Stimulated activated naive CD8-positive, alpha-beta T cell treated with anti-CD3 and anti-CD28 coated beads, Interleukin-15, amount 100 ng/mL, for 72 hours (primary cell): ENCODE results near the gene SPTBN4.
"Not testable (repeated sequence)": the region's sequence is repeated elsewhere in the genome, so short reads cannot be mapped to it uniquely, and the experiment has no call there.

Experiments used
- ATAC-seq: fragments of 150-1000 bp; cut with Tn5 transposase; 2 replicates; pipeline ENCODE4 v1.10.0; 2021; ENCODE audit warnings: mild to moderate bottlenecking, moderate library complexity
- DNase-seq, 2 donors: peaks; one replicate each; pipeline ENCODE4 v3.0.0; 2021 to 2022
- H3K27ac Mint-ChIP-seq, 2 donors: one replicate each; pipeline ENCODE4 v1.8.0; 2022; ENCODE audit warnings: mild to moderate bottlenecking in 2 of 2, mixed read lengths in 2 of 2, moderate library complexity in 2 of 2
- H3K27me3 Mint-ChIP-seq: one replicate; pipeline ENCODE4 v1.8.0; 2022; ENCODE audit warnings: mixed read lengths
- H3K4me1 Mint-ChIP-seq: one replicate; pipeline ENCODE4 v1.8.0; 2022; ENCODE audit warnings: mild to moderate bottlenecking, mixed read lengths
- H3K4me3 Mint-ChIP-seq, 2 donors: one replicate each; pipeline ENCODE4 v1.8.0; 2022; ENCODE audit warnings: mild to moderate bottlenecking in 2 of 2, mixed read lengths in 2 of 2, moderate library complexity in 1 of 2
- H3K9me3 Mint-ChIP-seq, 2 donors: one replicate each; pipeline ENCODE4 v1.8.0; 2022; ENCODE audit warnings: mixed read lengths in 2 of 2

The SPTBN4 gene

GRCh38 chr19:40452016-40452415 lies 14.8 kb upstream of the SPTBN4 start:
- Mint-ChIP-seq H3K27me3 (no peaks in the 10 kb centered on the region), H3K27ac (peak overlapping the region in 1 of 2 donors; percentile 10), H3K4me1 (no peaks in the 10 kb centered on the region), H3K4me3 (no peak overlapping the region), H3K9me3 (no peaks in the 10 kb centered on the region)
- no peak for ATAC-seq
- no peak for DNase-seq

- H3K4me1 Mint-ChIP-seq, result no peaks in the 10 kb centered on the region
- no peak for ATAC-seq
- H3K27ac Mint-ChIP-seq, result peak overlapping the region in 1 of 2 donors; percentile 7
- no peak overlapping the region for H3K4me3 Mint-ChIP-seq
- H3K27me3 Mint-ChIP-seq, result no peaks in the 10 kb centered on the region
- no peaks in the 10 kb centered on the region for H3K9me3 Mint-ChIP-seq
- DNase-seq, result no peak
These were observed 13.6 kb upstream of the SPTBN4 start for GRCh38 chr19:40453151-40453735.

- not testable (repeated sequence) for H3K4me1 Mint-ChIP-seq, H3K9me3 Mint-ChIP-seq, H3K27me3 Mint-ChIP-seq, ATAC-seq, DNase-seq, H3K27ac Mint-ChIP-seq, H3K4me3 Mint-ChIP-seq
These were observed 12.9 kb upstream of the SPTBN4 start for GRCh38 chr19:40453943-40454342.

GRCh38 chr19:40457048-40457447 lies 9.8 kb upstream of the SPTBN4 start:
- Mint-ChIP-seq H3K27ac (peak overlapping the region in 1 of 2 donors; percentile 89), H3K4me1 (no peaks in the 10 kb centered on the region), H3K9me3 (no peaks in the 10 kb centered on the region), H3K4me3 (no peak overlapping the region), H3K27me3 (no peaks in the 10 kb centered on the region)
- ATAC-seq, result no peak
- no peak for DNase-seq

GRCh38 chr19:40457953-40458596 lies 8.7 kb upstream of the SPTBN4 start:
- Mint-ChIP-seq H3K4me1 (no peaks in the 10 kb centered on the region), H3K4me3 (no peak overlapping the region), H3K27me3 (no peaks in the 10 kb centered on the region), H3K27ac (no peak overlapping the region), H3K9me3 (no peaks in the 10 kb centered on the region)
- DNase-seq, result no peak
- no peak for ATAC-seq

GRCh38 chr19:40458597-40458974 lies 8.2 kb upstream of the SPTBN4 start:
- H3K27ac Mint-ChIP-seq, result no peak overlapping the region
- H3K9me3 Mint-ChIP-seq, result no peaks in the 10 kb centered on the region
- DNase-seq, result no peak
- no peaks in the 10 kb centered on the region for H3K4me1 Mint-ChIP-seq
- no peak overlapping the region for H3K4me3 Mint-ChIP-seq
- H3K27me3 Mint-ChIP-seq, result no peaks in the 10 kb centered on the region
- no peak for ATAC-seq

GRCh38 chr19:40460185-40460584 lies 6.6 kb upstream of the SPTBN4 start:
- H3K4me3 Mint-ChIP-seq, result no peak overlapping the region
- no peak for DNase-seq
- no peaks in the 10 kb centered on the region for H3K9me3 Mint-ChIP-seq
- ATAC-seq, result no peak
- no peaks in the 10 kb centered on the region for H3K27me3 Mint-ChIP-seq
- peaks cover 11% of the 10 kb centered on the region for H3K4me1 Mint-ChIP-seq
- H3K27ac Mint-ChIP-seq, result no peak overlapping the region

GRCh38 chr19:40461669-40462221 lies 5.1 kb upstream of the SPTBN4 start:
- ATAC-seq, result no peak
- Mint-ChIP-seq H3K27ac (peak overlapping the region in 1 of 2 donors; percentile 49), H3K4me1 (peaks cover 27% of the 10 kb centered on the region), H3K4me3 (no peak overlapping the region), H3K9me3 (no peaks in the 10 kb centered on the region), H3K27me3 (peaks cover 7% of the 10 kb centered on the region)
- DNase-seq, result no peak

GRCh38 chr19:40463587-40464037 lies 3.2 kb upstream of the SPTBN4 start:
- DNase-seq, H3K4me3 Mint-ChIP-seq, H3K27ac Mint-ChIP-seq, H3K9me3 Mint-ChIP-seq, ATAC-seq, H3K27me3 Mint-ChIP-seq: not testable (repeated sequence)
- H3K4me1 Mint-ChIP-seq, result peaks cover 28% of the 10 kb centered on the region

- H3K4me3 Mint-ChIP-seq, result peak overlapping the region; percentile 84 to 87
- H3K9me3 Mint-ChIP-seq, result no peaks in the 10 kb centered on the region
- DNase-seq (peak; percentile 51 to 59), ATAC-seq (no peak)
- no peak overlapping the region for H3K27ac Mint-ChIP-seq
- H3K27me3 Mint-ChIP-seq, result peaks cover 9% of the 10 kb centered on the region
- H3K4me1 Mint-ChIP-seq, result peaks cover 28% of the 10 kb centered on the region
These were observed 2.5 kb upstream of the SPTBN4 start for GRCh38 chr19:40464059-40465024.

GRCh38 chr19:40465025-40465556 lies 1.7 kb upstream of the SPTBN4 start:
- Mint-ChIP-seq H3K27me3 (peaks cover 9% of the 10 kb centered on the region), H3K9me3 (no peaks in the 10 kb centered on the region), H3K27ac (peak overlapping the region; percentile 68 to 93), H3K4me1 (peaks cover 28% of the 10 kb centered on the region), H3K4me3 (peak overlapping the region; percentile 84 to 87)
- DNase-seq, result no peak
- peak; percentile 15 for ATAC-seq

GRCh38 chr19:40465557-40466218 lies 1.1 kb upstream of the SPTBN4 start, which contains the start of gene BLVRB:
Gene BLVRB, minus strand, starts transcription at chr19:40465745. Its CDS starts 57 bp downstream, at chr19:40465688.
- H3K27me3 Mint-ChIP-seq, result peaks cover 9% of the 10 kb centered on the region
- peak; percentile 99 for DNase-seq
- no peaks in the 10 kb centered on the region for H3K9me3 Mint-ChIP-seq
- peaks cover 28% of the 10 kb centered on the region for H3K4me1 Mint-ChIP-seq
- peak within 1 kb of the TSS; percentile 68 to 93 for H3K27ac Mint-ChIP-seq
- ATAC-seq, result peak; percentile 90
- peak within 1 kb of the TSS; percentile 84 to 87 for H3K4me3 Mint-ChIP-seq

GRCh38 chr19:40466219-40466984 lies 399 bp upstream of the SPTBN4 start:
- ATAC-seq (peak; percentile 82), DNase-seq (no peak)
- Mint-ChIP-seq H3K27ac (peak overlapping the region; percentile 27 to 89), H3K27me3 (peaks cover 9% of the 10 kb centered on the region), H3K4me1 (peaks cover 28% of the 10 kb centered on the region), H3K4me3 (peak overlapping the region; percentile 84 to 87), H3K9me3 (no peaks in the 10 kb centered on the region)

- ATAC-seq, result no peak
- no peak overlapping the region for H3K4me3 Mint-ChIP-seq
- no peaks in the 10 kb centered on the region for H3K9me3 Mint-ChIP-seq
- no peak overlapping the region for H3K27ac Mint-ChIP-seq
- H3K27me3 Mint-ChIP-seq, result peaks cover 9% of the 10 kb centered on the region
- no peak for DNase-seq
- H3K4me1 Mint-ChIP-seq, result peaks cover 28% of the 10 kb centered on the region
These were observed 2.2 kb downstream of the SPTBN4 start for GRCh38 chr19:40469011-40469410.
